NOMO-1 treated with dmso at 0.1 percent for 144 hours (cell line): ENCODE results near the gene TP63.
"Not testable (repeated sequence)": the region's sequence is repeated elsewhere in the genome, so short reads cannot be mapped to it uniquely, and the experiment has no call there.

ENCODE experiments used
- DNase-seq: peaks from one replicate; lab custom pipeline; 2025; ENCODE audit not compliant: unreplicated experiment; lab: John Stamatoyannopoulos, UW

Gene TP63

GRCh38 chr3:189625572-189625971 is 5.6 kb upstream of the TP63 start:
- DNase-seq = no peak

DNA sequence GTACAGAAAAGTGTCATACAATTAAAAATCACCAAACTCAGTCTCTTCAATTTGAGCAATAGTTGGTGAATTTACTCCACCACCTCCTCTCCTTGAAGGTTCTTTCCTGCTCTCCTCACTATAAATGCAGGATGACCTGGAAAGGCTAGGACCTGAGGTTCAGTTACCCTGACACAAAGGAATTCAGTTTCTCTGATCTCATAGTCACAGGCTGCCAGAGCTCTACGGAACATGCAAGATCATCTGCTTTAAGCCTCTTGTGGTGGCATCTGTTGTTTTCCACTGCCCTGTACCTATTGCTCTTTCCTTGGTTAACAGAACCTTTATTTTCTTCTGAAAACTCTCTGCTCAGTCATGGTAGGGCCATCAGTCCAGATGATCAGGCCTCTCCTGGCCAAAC is 4.9 kb upstream of the TP63 start:
- no peak for DNase-seq

DNA sequence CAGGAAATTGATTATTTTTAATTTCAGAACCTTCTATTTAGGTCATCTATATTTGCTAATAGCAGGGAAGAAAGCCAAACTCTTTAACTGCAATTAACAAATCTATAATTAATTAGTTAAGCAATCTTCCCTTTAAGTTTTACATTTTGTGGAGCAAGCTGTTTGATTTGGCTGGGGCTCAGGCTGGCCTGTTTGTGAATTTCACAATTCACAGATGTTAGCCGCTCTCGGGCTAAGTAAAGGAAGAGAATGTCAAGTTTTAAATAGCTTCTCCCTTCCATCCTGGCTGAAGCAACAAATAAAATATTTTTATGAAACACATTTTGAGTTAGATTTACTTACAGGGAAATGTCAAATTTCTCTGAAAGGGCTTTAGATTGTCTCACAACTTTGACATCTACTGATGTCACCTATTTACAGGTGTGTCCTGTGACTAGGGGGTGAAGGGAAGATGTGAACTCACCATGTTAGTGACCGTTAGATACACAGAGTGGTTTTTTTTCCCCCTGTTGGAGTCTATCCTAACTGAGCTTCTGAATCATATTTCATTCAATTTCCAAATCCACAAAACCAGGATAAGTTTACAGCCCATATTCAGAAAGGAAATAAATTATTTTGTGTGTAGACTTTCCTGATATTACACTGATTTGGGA is 1.3 kb upstream of the TP63 start:
- peak; percentile 60 for DNase-seq

GRCh38 chr3:189630767-189631372 is 319 bp upstream of the TP63 start:
- peak; percentile 61 for DNase-seq

- DNase-seq = no peak
These were observed 220 bp downstream of the TP63 start for GRCh38 chr3:189631409-189631808.

GRCh38 chr3:189632242-189632641 is 1.1 kb downstream of the TP63 start:
- no peak for DNase-seq

DNA sequence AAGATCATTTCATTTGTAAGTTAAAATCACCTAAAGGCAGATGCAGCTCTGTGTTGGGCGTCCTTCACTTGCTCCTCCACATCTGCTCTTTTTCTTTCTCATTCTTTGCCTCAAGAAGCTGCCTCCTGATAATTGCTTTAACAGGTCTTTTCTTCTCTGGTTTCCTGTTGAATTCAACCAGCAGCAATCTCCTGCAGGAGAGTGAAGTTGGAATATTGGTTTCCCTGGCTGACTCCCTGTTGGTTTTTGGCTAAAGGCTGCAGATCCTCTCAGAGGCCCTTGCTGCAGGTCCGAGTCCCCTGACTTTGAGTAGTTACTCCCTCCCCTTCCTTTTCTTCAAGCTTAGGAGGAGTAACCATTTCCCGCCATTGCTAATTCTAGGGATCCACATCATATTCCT is 4.2 kb downstream of the TP63 start:
- DNase-seq = no peak

DNA sequence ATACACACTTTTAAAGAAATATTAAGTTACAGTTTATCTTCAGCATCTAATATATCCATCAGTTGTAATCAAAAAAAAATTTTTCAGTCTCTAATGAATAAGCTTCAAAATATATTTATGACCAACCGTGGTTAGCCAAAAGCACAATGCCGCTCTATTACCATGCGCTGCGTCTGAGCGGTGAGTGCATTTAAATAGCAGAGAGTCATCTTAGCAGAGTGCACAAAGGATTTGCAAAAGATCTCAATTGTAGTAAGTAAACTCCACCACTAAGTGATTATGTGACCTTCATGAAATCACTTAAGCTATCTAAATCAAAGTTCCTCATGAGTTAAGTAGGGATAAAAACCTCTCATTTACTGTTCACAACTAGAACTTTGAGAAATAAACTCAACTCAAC is 4.9 kb downstream of the TP63 start:
- DNase-seq = no peak

DNA sequence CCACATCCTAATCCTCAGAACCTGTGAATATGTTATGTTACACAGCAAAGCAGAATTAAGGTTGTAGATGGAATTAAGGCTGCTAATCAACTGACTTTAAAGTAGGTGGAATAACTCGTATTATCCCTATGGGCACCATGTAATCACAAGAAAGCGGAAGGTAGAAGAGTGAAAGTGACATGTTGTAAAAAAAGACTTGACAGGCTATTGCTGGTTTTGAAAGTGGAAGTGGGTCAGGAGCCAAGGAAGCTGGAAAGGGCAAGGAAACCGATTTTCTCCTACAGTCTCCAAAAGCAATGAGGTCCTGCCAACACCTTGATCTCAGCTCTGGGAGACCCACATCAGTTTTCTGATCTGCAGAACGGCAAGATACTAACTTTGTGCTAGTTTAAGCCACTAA is 6.6 kb downstream of the TP63 start:
- peak; percentile 80 for DNase-seq

DNA sequence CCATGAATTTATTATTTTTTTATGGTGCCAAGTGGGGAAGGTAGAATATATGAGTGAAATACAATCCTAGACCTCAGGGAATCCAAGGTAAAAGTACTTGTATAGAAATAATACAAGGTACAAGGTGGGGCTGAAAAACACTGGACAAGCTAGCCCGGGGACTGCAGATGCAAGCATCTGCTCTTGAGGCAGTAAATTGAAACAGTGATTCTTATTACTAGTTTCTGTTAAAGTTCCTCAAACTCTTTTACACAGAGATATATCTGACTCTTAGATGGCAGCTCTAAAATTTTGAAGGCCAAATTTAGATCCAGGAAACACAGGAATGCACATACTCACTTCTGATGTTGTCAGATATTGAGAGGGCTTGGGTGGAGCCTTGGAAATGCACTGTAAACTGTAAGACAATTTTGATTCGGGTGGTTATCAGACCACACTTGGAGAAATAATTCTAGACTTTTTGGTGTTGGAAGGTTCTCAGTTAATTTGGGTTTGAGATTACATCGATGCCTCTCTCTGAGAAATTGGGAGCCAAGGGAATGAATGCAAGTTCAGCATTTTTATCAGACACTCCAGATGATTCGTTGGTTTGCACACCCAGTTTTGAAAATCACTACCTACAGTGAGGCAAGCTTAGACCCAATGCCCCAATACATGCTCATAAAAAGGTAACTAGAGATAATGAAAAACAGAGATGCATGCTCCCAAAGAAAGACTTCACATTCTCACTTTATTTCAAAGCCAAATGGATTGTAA is 7.3 kb downstream of the TP63 start:
- peak; percentile 52 for DNase-seq

DNA sequence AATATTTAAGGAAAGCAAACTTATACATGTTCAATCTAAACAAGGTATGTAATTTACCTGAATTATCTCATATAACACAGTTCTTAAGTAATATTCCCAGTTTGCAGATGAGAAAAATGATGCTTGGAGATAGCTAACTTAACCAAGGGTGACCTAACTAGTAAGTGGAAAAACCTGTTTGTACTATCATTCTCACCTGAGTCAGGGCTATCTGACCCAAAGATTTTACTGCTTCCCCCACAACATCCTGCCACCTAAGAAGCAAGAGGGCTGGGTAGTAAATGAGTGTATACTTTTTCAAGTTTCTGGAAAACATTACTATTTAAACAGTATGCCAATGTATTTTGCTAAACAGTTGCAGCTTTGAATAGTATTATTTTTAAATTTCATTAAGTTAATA is 10.6 kb downstream of the TP63 start:
- DNase-seq = no peak

GRCh38 chr3:189646853-189647542 is 15.8 kb downstream of the TP63 start:
- no peak for DNase-seq

DNA sequence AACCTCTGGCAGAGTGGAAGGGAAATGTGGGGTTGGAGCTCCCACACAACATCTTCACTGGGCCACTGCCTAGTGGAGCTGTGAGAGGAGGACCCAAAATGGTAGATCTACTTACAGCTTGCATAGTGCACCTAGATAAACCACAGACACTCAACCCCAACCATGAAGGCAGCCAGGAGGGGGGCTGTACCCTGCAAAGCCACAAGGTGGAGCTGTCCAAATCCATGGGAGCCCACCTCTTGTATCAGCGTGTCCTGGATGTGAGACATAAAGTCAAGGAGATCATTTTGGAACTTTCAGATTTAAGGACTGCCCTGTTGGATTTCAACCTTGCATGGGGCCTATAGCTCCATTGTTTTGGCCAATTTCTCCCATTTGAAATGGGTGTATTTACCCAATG is 20.9 kb downstream of the TP63 start:
- no peak for DNase-seq

GRCh38 chr3:189655617-189656016 is 24.4 kb downstream of the TP63 start:
- DNase-seq = peak; percentile 55

GRCh38 chr3:189659571-189659970 is 28.4 kb downstream of the TP63 start:
- DNase-seq = no peak

- DNase-seq = peak; percentile 7
These were observed 33.1 kb downstream of the TP63 start for GRCh38 chr3:189664311-189664710.

GRCh38 chr3:189672346-189672745 is 41.2 kb downstream of the TP63 start:
- DNase-seq = not testable (repeated sequence)

DNA sequence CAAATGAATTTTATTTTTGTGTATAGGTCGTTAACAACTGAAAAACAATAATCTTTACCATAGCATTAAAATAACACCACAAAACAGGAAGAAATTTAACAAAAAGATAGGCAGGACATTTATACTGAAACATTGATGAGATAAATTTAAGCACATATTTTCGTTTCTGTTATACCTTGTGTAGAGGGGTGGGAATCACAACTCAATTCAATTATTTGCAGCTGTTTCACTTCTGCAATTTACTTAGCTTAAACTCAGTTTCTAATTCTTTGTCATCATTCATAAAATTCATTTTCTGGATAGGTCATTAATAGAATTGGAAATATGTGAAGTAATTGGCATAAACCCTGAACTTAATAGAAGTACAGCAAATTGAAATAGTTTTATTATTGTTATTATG is 42.3 kb downstream of the TP63 start:
- no peak for DNase-seq

DNA sequence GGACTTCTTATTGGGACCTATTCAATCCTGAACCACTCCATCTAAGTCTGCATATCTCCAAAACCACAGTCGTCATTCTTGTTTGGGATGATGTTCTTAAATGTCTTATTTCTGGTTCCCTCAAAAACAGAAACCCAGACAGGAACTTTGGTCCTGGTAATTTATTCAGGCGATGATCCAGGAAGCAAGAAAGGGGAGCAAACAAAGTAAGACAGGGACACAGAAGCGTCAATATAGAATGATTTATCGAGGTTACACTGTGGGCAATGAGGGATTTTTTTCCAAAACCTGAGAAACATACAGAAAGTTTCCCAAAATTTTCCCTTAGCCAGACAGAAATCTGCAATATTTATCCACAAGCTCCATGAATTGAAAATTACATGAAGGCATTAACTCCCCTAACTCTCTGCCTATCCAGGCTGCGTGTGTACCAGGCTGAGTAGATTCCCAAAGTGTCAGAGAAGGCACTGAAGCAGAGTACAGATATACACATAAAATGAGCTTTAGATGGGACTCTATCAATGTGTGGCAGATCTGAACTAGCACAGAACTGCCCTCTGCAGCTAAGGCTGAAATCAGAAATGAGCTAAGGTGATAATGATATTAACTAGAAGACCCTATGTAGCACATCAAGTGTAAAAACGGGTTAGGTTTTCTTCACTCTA is 43.2 kb downstream of the TP63 start:
- no peak for DNase-seq

- DNase-seq = no peak
These were observed 46.5 kb downstream of the TP63 start for GRCh38 chr3:189677667-189678066.

- no peak for DNase-seq
These were observed 49.5 kb downstream of the TP63 start for GRCh38 chr3:189680723-189681122.
